GM12864 (cell line): Measurements from ENCODE around the gene MLPH.
"Not testable (repeated sequence)": the region's sequence is repeated elsewhere in the genome, so short reads cannot be mapped to it uniquely, and the experiment has no call there.

Experiments
- DNase-seq: peaks from one replicate; pipeline ENCODE4 v3.0.0-alpha.2; 2011; ENCODE audit warnings: low read depth
- H3K4me3 ChIP-seq: 2 replicates; pipeline ENCODE4 v1.5.1; 2011; ENCODE audit warnings: mild to moderate bottlenecking, low read depth, low read length, control low read depth
- CTCF ChIP-seq: IDR thresholded peaks from 2 replicates; pipeline ENCODE4 v1.5.1; 2011; ENCODE audit warnings: low read depth, mild to moderate bottlenecking, moderate library complexity, low read length, control low read depth, inconsistent platforms; ENCODE audit errors: missing control alignments

The MLPH gene

GRCh38 chr2:237590272-237591140, 103.5 kb downstream of the MLPH start, which contains the start of gene RAB17:
RAB17 (minus strand) TSS chr2:237590734; CDS start chr2:237586154, 4,580 bp downstream.
- H3K4me3 ChIP-seq, result no peak within 1 kb of the TSS
- no peak for TF ChIP-seq CTCF
- no peak for DNase-seq

GRCh38 chr2:237591141-237591881, 104.3 kb downstream of the MLPH start:
- DNase-seq, result no peak
- H3K4me3 ChIP-seq, result no peak overlapping the region
- TF ChIP-seq CTCF, result no peak

- no peak for TF ChIP-seq CTCF
- DNase-seq, result no peak
- H3K4me3 ChIP-seq, result no peak overlapping the region
These were observed 105.5 kb downstream of the MLPH start for GRCh38 chr2:237592425-237592980.

GRCh38 chr2:237593036-237593435, 106.0 kb downstream of the MLPH start:
- no peak for DNase-seq
- TF ChIP-seq CTCF, result no peak
- no peak overlapping the region for H3K4me3 ChIP-seq

- no peak for TF ChIP-seq CTCF
- DNase-seq, result no peak
- no peak overlapping the region for H3K4me3 ChIP-seq
These were observed 106.7 kb downstream of the MLPH start for GRCh38 chr2:237593596-237594320.

DNA sequence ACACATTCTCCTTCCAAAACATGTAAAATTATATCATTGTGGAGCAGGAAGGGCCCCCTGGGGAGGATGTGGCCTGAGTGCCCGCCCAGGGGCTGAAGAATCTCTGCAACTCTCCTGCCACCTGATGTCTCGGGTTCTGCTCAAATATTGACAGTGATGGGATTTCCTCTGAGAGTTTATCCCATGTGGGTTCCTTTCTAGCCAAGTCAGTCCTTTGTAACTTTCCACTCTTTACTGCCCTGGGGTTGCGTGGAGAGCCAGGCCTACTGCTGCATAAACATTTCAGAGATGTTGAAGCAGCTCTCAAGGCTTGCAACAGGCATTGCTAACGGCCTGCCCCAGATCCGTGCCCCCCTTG, 107.4 kb downstream of the MLPH start:
- no peak overlapping the region for H3K4me3 ChIP-seq
- DNase-seq, result no peak
- no peak for TF ChIP-seq CTCF

DNA sequence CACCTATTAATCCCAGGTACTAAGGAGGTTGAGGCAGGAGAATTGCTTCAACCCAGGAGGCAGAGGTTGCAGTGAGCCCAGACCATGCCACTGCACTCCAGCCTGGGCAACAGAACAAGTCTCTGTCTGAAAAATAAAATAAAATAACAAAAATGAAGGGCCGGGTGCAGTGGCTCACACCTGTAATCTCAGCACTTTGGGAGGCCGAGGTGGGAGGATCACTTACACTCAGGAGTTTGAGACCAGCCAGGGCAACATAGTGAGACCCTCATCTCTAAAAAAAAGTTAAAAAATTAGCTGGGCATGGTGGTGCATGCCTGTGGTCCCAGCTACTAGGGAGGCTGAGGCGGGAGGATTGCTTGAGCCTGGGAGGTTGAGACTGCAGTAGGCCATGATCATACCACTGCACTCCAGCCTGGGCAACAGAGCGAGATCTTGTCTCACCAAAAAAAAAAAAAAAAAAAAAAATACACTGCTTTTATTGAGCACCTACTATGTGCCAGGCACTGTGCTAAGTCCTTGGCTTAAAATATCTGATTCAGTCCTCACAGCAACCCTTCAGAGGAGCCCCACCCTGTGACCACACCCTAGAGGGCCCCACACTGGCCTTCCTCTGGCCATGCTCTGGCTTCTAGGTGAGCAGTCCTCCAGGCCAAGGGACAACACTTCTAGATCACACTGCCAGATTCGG, 108.9 kb downstream of the MLPH start:
- not testable (repeated sequence) for DNase-seq, H3K4me3 ChIP-seq
